Transverse colon (tissue), 4 donors: Measurements from ENCODE around the gene GALNT9. TPM values are rescaled to one million over a fixed set of nuclear protein-coding genes. Genes with fewer than 3 reads are reported as not detected.

ENCODE experiments used
- DNase-seq: peaks from one replicate; pipeline ENCODE4 v3.0.0-alpha.2; 2019
- H3K27ac ChIP-seq, 4 donors: fragments of 200-600 bp; sonication (generic); 2 replicates each; pipeline ENCODE4 v1.5.1; 2016 to 2018; ENCODE audit warnings: inconsistent platforms in 4 of 4
- H3K27me3 ChIP-seq: fragments of 200-600 bp; sonication (generic); 2 replicates; pipeline ENCODE4 v1.5.1; 2017; ENCODE audit warnings: inconsistent platforms
- H3K36me3 ChIP-seq, 4 donors: fragments of 200-600 bp; sonication (generic); 2 replicates each; pipeline ENCODE4 v1.5.1; 2017 to 2019; ENCODE audit warnings: inconsistent platforms in 4 of 4
- H3K4me1 ChIP-seq, 4 donors: fragments of 200-600 bp; sonication (generic); 2 replicates each; pipeline ENCODE4 v1.5.1; 2017 to 2020; ENCODE audit warnings: inconsistent platforms in 4 of 4
- H3K4me3 ChIP-seq, 4 donors: fragments of 200-600 bp; sonication (generic); 1 replicate in 1 of 4; 2 replicates in 3 of 4; pipeline versions ENCODE4 v1.5.1 to v1.6.1; 2017 to 2019; ENCODE audit warnings: inconsistent platforms in 4 of 4
- H3K9me3 ChIP-seq, 2 donors: fragments of 200-600 bp; sonication (generic); 2 replicates each; pipeline ENCODE4 v1.5.1; 2017 to 2019; ENCODE audit warnings: inconsistent platforms in 2 of 2
- EP300 ChIP-seq: sonication (generic); formaldehyde crosslinking; IDR thresholded peaks from one replicate; pipeline ENCODE4 v1.6.1; 2017; ENCODE audit warnings: antibody characterized with exemption, low read depth
- POLR2A ChIP-seq: fragments of 450-650 bp; IDR thresholded peaks from one replicate; pipeline ENCODE4 v1.6.1; 2016; ENCODE audit warnings: antibody characterized with exemption, mild to moderate bottlenecking, moderate library complexity
- POLR2AphosphoS5 ChIP-seq, 3 donors: sonication (generic); formaldehyde crosslinking; IDR thresholded peaks; one replicate each; pipeline ENCODE4 v1.6.1; 2016; ENCODE audit warnings: antibody characterized with exemption in 3 of 3
- WGBS, 2 donors: methylation state at CpG; one replicate each; pipeline ENCODE4 v1.1.5; 2018; ENCODE audit warnings: low coverage in 1 of 2; 5-methylcytosine and 5-hydroxymethylcytosine counted together
- in situ Hi-C, 4 donors: fragments of 200-750 bp; cut with MboI; loops; one replicate each; pipeline versions ENCODE4 v1.15.0 to v1.15.1; 2017; ENCODE audit warnings: low sequenced_read_pairs in 3 of 4, low pct_ligation_motif_present in 1 of 4, low pct_unique_long_range_greater_than_20kb in 1 of 4
- intact Hi-C: fragments of 100-400 bp; cut with DNase I; formaldehyde crosslinking; loops from one replicate; pipeline ENCODE4 v1.15.1; 2023; ENCODE audit warnings: low total_unique reads
- total RNA-seq, 4 donors: library from RNA; depleted of rRNA; stranded (reverse); fragments of >200 nt; gene quantifications; one replicate each; pipeline ENCODE4 v1.1.0, GENCODE V29; 2016
- TF ChIP-seq, protein P1 (sequence below), 5 experiments: fragments of 200-600 bp in 3 of 5; fragments of 450-650 bp in 2 of 5; sonication (generic) in 3 of 5; IDR thresholded peaks; 1 replicate in 2 of 5; 2 replicates in 3 of 5; pipeline ENCODE4 v1.5.1; 2016 to 2017; ENCODE audit warnings: antibody characterized with exemption in 5 of 5, inconsistent platforms in 3 of 5, mild to moderate bottlenecking in 2 of 5, moderate library complexity in 1 of 5

The GALNT9 gene
- total RNA-seq, 4 donors from 2014 or later = 0.82 to 4.5 TPM; not detected in 2

DNA sequence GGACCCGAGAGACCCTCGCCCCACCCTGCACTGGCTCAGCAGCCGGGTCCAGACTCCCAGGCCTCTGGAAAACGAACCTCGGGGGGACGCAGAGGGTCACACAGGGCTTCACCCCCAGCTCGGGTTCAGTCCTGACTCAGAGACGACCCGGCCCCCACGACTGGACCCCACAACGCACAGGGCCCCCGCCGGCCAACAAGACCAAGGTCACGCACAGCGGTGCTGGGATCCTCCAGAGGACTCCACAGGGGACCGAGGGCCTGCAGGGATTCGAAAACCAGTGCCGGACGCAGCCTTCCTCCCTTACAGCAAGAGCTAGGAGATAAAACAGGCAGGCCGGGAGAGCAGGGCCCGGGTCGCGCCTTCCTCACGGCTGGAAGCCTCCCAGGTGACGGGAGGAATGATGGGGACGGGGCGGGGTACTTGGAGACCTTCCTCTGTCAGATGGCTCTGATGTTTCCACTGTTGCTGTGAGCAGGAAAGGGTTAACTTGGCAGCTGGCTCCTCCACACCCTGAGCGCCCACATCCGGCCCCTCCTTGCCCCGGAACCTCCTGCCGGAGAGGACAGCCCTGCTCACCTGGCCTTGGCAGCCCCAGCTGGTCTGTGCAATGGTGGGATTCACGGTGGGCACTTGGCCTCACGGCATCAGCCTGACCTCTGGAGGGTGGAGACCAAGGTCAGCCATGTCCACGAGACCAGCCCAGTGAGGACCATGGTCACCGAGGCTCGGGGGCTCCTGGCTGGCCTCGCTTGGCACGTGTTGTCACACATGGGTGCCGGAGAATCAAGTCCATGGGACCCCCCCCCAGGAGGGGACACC lies 46.2 kb downstream of the GALNT9 start:
- Histone ChIP-seq H3K4me1 (peaks cover 0 to 8% (median 5%) of the 10 kb centered on the region in 4 donors), H3K36me3 (no peaks in the 10 kb centered on the region), H3K27me3 (peaks cover 47% of the 10 kb centered on the region), H3K4me3 (no peak overlapping the region), H3K27ac (no peak overlapping the region), H3K9me3 (no peaks in the 10 kb centered on the region)
- no peak for DNase-seq
- intact Hi-C loops (no loop called here), in situ Hi-C loops (no loop called here)
- 49 to 60% methylated on average over 2 to 33 of the region's 39 CpGs for WGBS, 2 donors
- TF ChIP-seq POLR2A = no peak
- TF ChIP-seq, protein P1, sequence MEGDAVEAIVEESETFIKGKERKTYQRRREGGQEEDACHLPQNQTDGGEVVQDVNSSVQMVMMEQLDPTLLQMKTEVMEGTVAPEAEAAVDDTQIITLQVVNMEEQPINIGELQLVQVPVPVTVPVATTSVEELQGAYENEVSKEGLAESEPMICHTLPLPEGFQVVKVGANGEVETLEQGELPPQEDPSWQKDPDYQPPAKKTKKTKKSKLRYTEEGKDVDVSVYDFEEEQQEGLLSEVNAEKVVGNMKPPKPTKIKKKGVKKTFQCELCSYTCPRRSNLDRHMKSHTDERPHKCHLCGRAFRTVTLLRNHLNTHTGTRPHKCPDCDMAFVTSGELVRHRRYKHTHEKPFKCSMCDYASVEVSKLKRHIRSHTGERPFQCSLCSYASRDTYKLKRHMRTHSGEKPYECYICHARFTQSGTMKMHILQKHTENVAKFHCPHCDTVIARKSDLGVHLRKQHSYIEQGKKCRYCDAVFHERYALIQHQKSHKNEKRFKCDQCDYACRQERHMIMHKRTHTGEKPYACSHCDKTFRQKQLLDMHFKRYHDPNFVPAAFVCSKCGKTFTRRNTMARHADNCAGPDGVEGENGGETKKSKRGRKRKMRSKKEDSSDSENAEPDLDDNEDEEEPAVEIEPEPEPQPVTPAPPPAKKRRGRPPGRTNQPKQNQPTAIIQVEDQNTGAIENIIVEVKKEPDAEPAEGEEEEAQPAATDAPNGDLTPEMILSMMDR (IDR thresholded peaks at IDR 0.05) = no peak

DNA sequence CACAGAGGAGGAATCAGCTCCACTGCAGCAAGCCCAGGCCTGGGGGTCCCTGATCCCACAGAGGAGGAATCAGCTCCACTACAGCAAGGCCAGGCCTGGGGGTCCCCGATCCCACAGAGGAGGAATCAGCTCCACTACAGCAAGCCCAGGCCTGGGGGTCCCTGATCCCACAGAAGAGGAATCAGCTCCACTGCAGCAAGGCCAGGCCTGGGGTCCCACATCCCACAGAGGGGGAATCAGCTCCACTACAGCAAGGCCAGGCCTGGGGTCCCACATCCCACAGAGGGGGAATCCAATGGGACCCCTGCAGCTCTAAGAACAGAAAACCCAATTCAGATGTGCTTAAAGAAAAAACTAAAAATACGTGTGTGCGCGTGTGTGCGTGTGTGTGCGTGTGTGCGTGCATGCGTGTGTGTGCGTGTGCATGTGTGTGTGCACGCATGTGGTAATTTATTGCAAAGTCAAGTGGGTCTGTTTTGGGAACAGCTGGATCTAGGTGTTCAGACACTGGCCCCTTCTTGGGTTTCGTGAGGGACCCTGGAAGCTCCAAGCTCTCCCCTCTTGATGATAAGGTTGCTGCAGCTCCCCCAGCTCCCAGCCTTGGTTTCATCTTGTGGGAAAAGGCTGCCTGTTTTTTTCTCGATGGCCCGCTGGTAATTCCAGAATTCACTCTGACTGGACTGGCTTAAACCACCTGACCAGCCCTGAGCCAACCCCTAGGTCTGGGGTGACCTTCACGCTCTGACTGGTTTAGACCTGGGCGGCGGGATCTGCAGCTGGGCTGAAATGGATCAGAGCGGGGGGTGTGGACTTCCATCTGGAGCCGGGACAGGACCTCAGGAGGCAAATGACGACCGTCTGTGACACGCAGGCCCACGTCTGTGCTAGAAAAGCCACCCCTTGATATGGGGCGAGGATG lies 47.1 kb downstream of the GALNT9 start:
- no peaks in the 10 kb centered on the region for H3K36me3 ChIP-seq
- no peak for DNase-seq
- H3K9me3 ChIP-seq = no peaks in the 10 kb centered on the region
- H3K27ac ChIP-seq = no peak overlapping the region
- intact Hi-C loops (no loop called here), in situ Hi-C loops (no loop called here)
- TF ChIP-seq POLR2A = no peak
- TF ChIP-seq, protein P1 (IDR thresholded peaks at IDR 0.05) = no peak
- no peak for TF ChIP-seq EP300
- TF ChIP-seq POLR2AphosphoS5 (IDR thresholded peaks at IDR 0.05) = no peak
- H3K27me3 ChIP-seq = peaks cover 52% of the 10 kb centered on the region
- H3K4me3 ChIP-seq = no peak overlapping the region
- 30 to 87% methylated on average over 2 to 23 of the region's 23 CpGs for WGBS, 2 donors
- H3K4me1 ChIP-seq = peaks cover 0 to 16% (median 7%) of the 10 kb centered on the region in 4 donors

DNA sequence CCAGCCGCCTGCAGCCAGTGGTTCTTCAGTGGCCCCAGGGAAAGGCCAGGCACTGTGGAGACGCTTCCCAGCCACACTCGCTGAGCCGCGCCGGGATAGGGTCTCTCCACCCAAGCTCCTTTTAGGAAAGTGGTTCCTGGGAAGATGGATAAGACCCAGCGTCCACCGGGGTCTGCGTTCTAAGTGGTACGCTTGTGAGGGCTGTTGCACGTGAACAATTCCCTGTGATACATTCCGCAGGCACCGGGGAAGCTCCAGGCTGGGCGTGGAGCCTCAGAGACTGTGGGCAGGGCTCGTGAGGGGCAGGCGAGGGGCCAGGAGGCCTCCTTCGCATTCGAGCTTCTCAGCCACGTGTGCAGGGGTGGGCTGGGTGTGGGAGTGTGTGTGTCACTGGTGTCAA lies 48.4 kb downstream of the GALNT9 start:
- Histone ChIP-seq H3K27ac (no peak overlapping the region), H3K36me3 (no peaks in the 10 kb centered on the region), H3K4me1 (peaks cover 0 to 14% (median 3%) of the 10 kb centered on the region in 4 donors), H3K4me3 (no peak overlapping the region), H3K9me3 (no peaks in the 10 kb centered on the region), H3K27me3 (peaks cover 52% of the 10 kb centered on the region)
- WGBS, 2 donors = 0 to 50% methylated on average over 1 to 19 of the region's 19 CpGs
- intact Hi-C loops (no loop called here), in situ Hi-C loops (no loop called here)
- TF ChIP-seq, protein P1 (IDR thresholded peaks at IDR 0.05) = no peak
- TF ChIP-seq EP300 (no peak), POLR2A (no peak), POLR2AphosphoS5 (IDR thresholded peaks at IDR 0.05) (no peak)
- DNase-seq = no peak

DNA sequence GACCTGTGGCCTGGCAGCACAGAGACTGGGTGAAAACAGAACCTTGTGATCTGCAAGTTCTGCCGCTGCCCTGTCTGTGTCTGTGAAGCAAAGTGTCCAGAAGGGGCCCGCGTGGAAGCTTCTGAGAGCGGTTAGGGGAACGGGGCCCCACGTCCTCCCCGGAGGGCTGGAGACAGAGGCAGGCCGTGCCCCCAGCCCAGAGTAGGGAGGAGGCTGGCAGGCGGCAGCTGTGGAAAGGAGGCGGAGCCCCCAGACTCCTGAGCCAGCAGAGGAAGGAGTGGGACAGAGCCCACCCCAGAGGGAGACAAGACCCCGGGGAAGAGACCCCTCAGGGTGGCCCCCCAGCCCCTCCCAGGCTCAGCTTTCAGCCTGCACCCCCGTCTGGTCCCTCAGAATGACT lies 49.0 kb downstream of the GALNT9 start:
- no peak overlapping the region for H3K27ac ChIP-seq
- in situ Hi-C loops (no loop called here), intact Hi-C loops (no loop called here)

More for the DNA sequence above, 49.0 kb downstream of the GALNT9 start:
- Histone ChIP-seq H3K27me3 (peaks cover 46% of the 10 kb centered on the region), H3K36me3 (no peaks in the 10 kb centered on the region), H3K4me1 (peaks cover 0 to 12% (median 3%) of the 10 kb centered on the region in 4 donors), H3K9me3 (no peaks in the 10 kb centered on the region), H3K4me3 (no peak overlapping the region)
- 54 to 60% methylated on average over 1 to 12 of the region's 12 CpGs for WGBS, 2 donors
- no peak for TF ChIP-seq POLR2AphosphoS5 (IDR thresholded peaks at IDR 0.05)
- TF ChIP-seq POLR2A = no peak
- TF ChIP-seq EP300 = no peak
- TF ChIP-seq, protein P1 (IDR thresholded peaks at IDR 0.05) = no peak
- no peak for DNase-seq
